Cardiac muscle cell (in vitro differentiated cells and primary cell): Measurements from ENCODE around the gene PHLDB3. TPM values are rescaled to one million over a fixed set of nuclear protein-coding genes. Genes with fewer than 3 reads are reported as not detected.

ENCODE experiments used
- DNase-seq, 2 donors: peaks; one replicate each; pipeline versions ENCODE4 v3.0.0 to v3.0.0-alpha.2; 2010 to 2017; ENCODE audit warnings: low read depth in 1 of 2, low spot score in 1 of 2
- H3K27ac ChIP-seq: fragments of 200-600 bp; sonication (generic); 2 replicates; pipeline ENCODE4 v1.5.1; 2016
- H3K27me3 ChIP-seq: fragments of 200-600 bp; sonication (generic); 2 replicates; pipeline ENCODE4 v1.6.0; 2016; ENCODE audit warnings: control low read depth
- H3K36me3 ChIP-seq: fragments of 200-600 bp; sonication (generic); 2 replicates; pipeline ENCODE4 v1.5.1; 2016; ENCODE audit warnings: control low read depth
- H3K4me1 ChIP-seq: fragments of 200-600 bp; sonication (generic); 2 replicates; pipeline ENCODE4 v1.8.1; 2017; ENCODE audit warnings: low read depth, mild to moderate bottlenecking, mixed run types
- H3K4me3 ChIP-seq: fragments of 200-600 bp; sonication (generic); 2 replicates; pipeline ENCODE4 v1.5.1; 2016; ENCODE audit warnings: mild to moderate bottlenecking
- H3K9me3 ChIP-seq: fragments of 200-600 bp; sonication (generic); 2 replicates; pipeline ENCODE4 v1.5.1; 2017; ENCODE audit warnings: low read depth, mild to moderate bottlenecking, control low read depth
- polyA plus RNA-seq: library from polyadenylated mRNA; unstranded; fragments of >200 nt; fragmentation: Nextera tagmentation; extraction: Ambion mirVana; gene quantifications from 2 replicates; pipeline ENCODE4 v1.2.1, GENCODE V29; 2016
- total RNA-seq: library from RNA; depleted of rRNA; stranded (reverse); fragments of >200 nt; gene quantifications from 2 replicates; pipeline ENCODE4 v1.2.3, GENCODE V29; 2016
- TF ChIP-seq, protein P1 (sequence below): IDR thresholded peaks from 2 replicates; pipeline ENCODE4 v1.5.1; 2012; ENCODE audit warnings: low read depth, mild to moderate bottlenecking, low read length

The PHLDB3 gene
- total RNA-seq, result 19.0 and 45.9 TPM in 2 replicates
- polyA plus RNA-seq, result 11.2 and 20.0 TPM in 2 replicates

DNA sequence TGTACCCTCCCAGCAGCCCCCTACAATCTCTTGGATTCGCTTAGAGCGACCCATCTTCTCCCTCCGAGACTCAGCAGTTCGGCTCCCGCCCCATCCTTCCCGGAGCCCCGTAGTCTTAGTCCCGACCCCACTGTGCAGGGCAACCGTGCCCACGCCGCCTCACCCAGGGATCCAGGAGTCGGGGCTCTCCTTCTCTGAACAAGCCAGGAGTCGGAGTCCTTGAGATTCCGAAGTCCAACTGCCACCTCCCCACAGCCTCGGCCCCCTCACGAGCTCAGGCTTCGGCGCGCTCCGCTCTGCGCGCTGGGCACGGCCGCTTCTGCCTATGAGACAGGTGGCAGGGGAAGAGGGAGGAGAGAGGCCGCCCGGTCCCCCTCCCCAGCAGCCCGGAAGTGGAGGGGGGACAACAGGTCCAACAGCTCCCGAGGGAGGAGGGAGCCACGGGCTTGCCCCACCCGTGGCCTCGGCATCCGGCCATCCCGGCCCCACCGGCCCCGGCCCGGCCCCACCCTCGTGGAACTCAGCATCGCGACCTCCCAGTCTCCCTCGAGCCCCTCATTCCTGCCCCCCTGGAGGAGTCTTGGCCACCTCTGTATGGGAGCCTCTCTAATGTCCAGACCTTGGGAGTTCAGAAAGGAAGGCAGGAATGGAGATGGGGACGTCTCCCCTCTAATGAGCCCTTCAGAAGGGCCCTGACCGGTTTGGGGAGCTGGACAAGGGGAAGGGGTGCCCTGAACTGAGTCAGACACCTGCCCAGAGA is at the start of gene PHLDB3:
TSS of gene PHLDB3 (minus strand) at position 321 of the 760 bp plus-strand sequence. CDS start 628 bp downstream, outside the sequence.
- H3K27ac ChIP-seq, result peak within 1 kb of the TSS; percentile 74
- peak; percentile 26 to 48 for DNase-seq

DNA sequence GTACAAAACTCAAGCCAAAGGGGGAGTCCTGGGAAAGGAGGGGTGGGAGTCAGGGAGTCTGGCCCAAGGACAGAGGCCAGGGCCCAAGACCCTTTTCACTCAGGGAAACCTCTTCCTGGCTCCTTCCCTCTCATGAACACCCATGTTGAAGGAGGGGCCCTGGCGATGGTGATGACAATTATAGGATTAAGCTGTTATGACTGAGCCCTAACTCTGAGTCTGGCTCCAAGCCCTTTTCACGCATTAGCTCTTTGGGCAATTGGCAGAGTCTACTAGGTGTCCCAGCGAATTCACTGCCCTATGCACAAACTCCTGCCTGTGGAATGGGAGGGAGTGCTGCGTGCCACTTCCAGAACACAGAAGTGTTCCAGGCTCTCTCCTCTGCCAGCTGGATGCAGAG is 49.1 kb upstream of the PHLDB3 start:
- DNase-seq, result no peak
- H3K4me3 ChIP-seq, result no peak overlapping the region
- no peak overlapping the region for H3K27ac ChIP-seq
- TF ChIP-seq, protein P1, sequence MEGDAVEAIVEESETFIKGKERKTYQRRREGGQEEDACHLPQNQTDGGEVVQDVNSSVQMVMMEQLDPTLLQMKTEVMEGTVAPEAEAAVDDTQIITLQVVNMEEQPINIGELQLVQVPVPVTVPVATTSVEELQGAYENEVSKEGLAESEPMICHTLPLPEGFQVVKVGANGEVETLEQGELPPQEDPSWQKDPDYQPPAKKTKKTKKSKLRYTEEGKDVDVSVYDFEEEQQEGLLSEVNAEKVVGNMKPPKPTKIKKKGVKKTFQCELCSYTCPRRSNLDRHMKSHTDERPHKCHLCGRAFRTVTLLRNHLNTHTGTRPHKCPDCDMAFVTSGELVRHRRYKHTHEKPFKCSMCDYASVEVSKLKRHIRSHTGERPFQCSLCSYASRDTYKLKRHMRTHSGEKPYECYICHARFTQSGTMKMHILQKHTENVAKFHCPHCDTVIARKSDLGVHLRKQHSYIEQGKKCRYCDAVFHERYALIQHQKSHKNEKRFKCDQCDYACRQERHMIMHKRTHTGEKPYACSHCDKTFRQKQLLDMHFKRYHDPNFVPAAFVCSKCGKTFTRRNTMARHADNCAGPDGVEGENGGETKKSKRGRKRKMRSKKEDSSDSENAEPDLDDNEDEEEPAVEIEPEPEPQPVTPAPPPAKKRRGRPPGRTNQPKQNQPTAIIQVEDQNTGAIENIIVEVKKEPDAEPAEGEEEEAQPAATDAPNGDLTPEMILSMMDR, result no peak
- H3K9me3 ChIP-seq, result no peaks in the 10 kb centered on the region
- no peaks in the 10 kb centered on the region for H3K27me3 ChIP-seq
- no peaks in the 10 kb centered on the region for H3K4me1 ChIP-seq
- H3K36me3 ChIP-seq, result peaks cover 38% of the 10 kb centered on the region

More for the DNA sequence above, at the start of gene PHLDB3:
- H3K4me1 ChIP-seq, result no peaks in the 10 kb centered on the region
- no peaks in the 10 kb centered on the region for H3K36me3 ChIP-seq
- no peaks in the 10 kb centered on the region for H3K9me3 ChIP-seq
- H3K27me3 ChIP-seq, result no peaks in the 10 kb centered on the region
- peak within 1 kb of the TSS; percentile 53 for H3K4me3 ChIP-seq
- TF ChIP-seq, protein P1, result no peak

DNA sequence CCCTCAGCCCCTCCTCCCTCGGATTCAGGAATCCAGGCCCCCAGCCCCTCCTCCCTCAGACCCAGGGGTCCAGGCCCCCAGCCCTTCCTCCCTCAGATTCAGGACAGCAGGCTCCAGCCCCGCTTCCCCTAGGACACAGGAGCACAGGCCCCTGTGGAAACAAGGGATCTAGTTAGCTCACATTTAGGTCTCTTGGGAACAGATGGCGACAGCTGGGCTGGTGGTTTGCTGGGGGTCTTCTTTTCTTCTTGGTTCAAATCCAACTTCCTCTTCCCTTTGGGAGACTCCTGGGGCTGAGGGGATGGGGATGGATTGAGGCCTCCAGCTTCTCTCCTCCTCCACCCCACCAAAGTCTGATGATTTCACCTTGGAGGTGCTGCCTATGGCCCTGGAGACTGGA is 48.1 kb upstream of the PHLDB3 start:
- Histone ChIP-seq H3K4me1 (no peaks in the 10 kb centered on the region), H3K27me3 (no peaks in the 10 kb centered on the region), H3K36me3 (peaks cover 32% of the 10 kb centered on the region), H3K27ac (no peak overlapping the region), H3K9me3 (no peaks in the 10 kb centered on the region), H3K4me3 (no peak overlapping the region)
- DNase-seq, result no peak
- TF ChIP-seq, protein P1, result no peak

DNA sequence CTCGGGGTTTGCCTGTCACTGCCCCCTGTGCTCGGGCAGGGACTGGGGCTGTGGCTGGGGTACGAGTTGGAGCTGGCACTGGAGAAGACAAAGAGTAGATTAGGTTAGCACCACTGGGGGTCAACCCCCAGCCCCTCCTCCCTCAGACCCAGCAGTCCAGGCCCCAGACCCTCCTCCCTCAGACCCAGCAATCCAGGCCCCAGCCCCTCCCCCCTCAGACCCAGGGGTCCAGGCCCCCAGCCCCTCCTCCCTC is 47.6 kb upstream of the PHLDB3 start:
- TF ChIP-seq, protein P1, result no peak
- no peak overlapping the region for H3K27ac ChIP-seq
- H3K9me3 ChIP-seq, result no peaks in the 10 kb centered on the region
- no peak overlapping the region for H3K4me3 ChIP-seq
- H3K36me3 ChIP-seq, result peaks cover 32% of the 10 kb centered on the region
- H3K27me3 ChIP-seq, result no peaks in the 10 kb centered on the region
- no peaks in the 10 kb centered on the region for H3K4me1 ChIP-seq
- DNase-seq, result no peak

DNA sequence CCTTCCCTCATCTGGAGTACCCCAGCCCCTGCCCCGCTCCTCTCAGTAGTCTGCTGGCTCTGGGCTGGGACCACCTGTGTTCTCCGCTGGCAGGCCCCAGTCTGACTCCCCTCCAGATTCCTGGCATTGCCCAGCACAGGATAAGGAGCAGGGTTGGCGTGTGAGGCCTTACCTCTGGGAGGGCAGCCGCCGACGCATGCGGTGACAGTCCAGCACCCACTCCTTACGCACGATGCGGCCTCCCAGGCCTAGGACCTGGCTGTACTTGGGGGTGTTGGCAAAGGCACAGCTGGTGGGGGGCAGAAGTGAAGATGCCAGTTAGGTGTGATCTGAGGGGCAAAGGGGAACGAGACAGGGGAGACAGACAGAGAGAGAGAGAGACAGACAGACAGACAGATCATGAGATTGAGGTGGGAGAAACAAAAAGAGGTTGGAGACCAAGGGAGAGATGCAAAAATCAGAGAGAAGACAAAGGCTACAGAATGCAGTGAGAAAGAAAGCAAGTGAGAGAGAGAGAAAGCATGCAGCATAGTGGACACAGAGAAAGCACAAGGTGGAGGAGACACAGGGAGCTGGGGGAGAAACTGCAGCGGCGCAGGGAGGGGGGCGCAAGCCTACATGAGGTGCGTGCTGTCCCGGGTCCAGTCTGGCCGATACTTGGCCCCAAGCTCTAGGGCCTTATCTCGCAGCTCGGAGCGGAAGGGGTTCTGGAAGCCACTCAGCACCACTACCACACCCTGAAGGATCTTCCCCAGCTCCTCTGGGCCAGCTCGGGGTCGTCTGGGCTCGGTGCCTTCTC is 47.1 kb upstream of the PHLDB3 start:
- TF ChIP-seq, protein P1, result no peak
- Histone ChIP-seq H3K4me1 (no peaks in the 10 kb centered on the region), H3K27me3 (no peaks in the 10 kb centered on the region), H3K36me3 (peaks cover 32% of the 10 kb centered on the region), H3K27ac (no peak overlapping the region), H3K9me3 (no peaks in the 10 kb centered on the region), H3K4me3 (no peak overlapping the region)
- DNase-seq, result no peak
